HG03439 (cell line): ENCODE data around the gene THSD7A.
"Not testable (repeated sequence)": the region's sequence is repeated elsewhere in the genome, so short reads cannot be mapped to it uniquely, and the experiment has no call there.

Source experiments
- ATAC-seq: cut with Tn5 transposase; IDR thresholded peaks from one replicate; pipeline ENCODE4 v1.9.1; 2021; ENCODE audit warnings: mild to moderate bottlenecking, moderate library complexity; ENCODE audit not compliant: unreplicated experiment

Gene THSD7A

GRCh38 chr7:11473220-11473619 is 358.8 kb downstream of the THSD7A start:
- no peak for ATAC-seq

DNA sequence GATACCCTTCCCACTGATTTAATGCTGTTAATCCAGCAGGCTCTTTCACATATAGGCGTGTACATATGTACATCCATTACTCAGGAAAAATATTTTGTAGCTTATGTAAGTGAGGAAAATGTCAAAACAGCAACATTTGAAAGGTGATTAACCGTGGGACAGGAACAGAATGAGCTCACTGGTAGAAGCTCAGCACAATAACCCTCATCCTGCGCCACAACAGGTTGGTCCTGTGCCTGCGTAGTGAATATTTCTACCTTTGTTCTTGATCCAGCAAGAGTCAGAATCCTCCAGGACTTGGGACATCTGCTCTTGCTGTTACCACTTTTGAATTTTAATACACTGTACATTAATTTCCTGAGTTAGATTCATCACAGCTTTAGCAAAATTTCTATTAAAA is 359.4 kb downstream of the THSD7A start:
- no peak for ATAC-seq

DNA sequence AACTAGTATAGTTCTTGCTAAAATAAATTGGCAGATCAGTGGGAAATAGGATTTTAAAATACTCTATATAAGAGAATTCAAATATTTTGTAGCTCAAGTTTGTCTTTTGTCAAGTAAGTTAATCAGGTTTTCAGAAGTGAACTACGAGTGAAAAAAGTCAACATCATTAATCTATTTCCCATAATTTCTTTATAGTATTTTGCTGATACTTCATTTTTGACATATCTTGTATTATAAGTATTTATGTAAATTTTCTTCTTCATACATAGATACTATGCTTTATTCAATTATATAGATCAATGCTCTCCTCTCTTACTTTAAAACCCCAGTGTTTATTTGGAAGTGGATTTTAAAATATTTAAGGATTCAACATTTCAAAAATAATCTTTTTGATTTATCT is 360.7 kb downstream of the THSD7A start:
- ATAC-seq = no peak

- no peak for ATAC-seq
These were observed 362.8 kb downstream of the THSD7A start for GRCh38 chr7:11469028-11469745.

DNA sequence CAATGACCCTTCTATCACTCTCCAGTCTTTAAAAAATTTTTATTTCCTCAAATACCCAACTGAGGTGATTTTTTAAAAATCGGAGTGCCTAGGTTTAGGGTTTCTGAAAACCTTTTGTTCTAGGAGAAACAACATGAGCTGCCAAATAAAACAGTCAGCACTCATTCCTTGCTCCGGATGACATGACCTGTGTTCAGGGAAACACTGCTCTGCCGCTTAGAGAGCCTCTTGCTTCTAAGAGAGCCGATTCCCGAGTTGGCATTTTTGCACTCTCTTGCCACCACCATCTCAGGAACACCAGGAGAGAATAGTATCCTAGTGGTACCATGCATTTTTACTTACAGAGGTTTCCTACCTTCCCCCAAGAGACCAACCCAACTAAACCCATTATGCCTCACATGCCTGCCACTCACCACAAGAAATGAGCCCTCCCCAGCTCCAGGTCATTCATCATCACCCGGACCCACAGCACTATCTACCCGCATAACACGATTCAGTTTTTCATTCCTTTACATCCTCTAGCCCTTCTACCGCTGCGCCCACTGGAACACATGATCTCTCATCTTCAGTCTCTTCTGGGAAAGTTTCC is 365.4 kb downstream of the THSD7A start:
- ATAC-seq = no peak

DNA sequence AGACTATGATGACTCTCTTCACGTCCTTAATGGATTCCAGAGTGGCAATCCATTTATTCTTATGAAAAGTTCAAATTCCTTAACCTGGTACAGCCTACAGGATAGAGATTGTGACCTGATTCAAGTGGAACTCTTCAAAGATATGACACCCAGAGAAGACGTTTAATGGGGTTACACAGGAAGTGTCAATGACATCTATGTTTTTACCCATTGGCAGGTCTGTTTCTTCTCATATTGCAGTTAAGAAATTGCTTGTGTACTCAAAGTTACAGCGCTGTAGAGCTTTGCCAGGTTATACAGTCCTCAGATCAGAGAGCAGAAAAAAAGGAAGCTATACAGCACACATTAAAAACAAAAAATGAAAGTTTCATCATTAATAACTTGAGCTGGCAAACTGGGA is 367.4 kb downstream of the THSD7A start:
- no peak for ATAC-seq

GRCh38 chr7:11461946-11462345 is 370.1 kb downstream of the THSD7A start:
- ATAC-seq = no peak

- no peak for ATAC-seq
These were observed 373.1 kb downstream of the THSD7A start for GRCh38 chr7:11458736-11459483.

DNA sequence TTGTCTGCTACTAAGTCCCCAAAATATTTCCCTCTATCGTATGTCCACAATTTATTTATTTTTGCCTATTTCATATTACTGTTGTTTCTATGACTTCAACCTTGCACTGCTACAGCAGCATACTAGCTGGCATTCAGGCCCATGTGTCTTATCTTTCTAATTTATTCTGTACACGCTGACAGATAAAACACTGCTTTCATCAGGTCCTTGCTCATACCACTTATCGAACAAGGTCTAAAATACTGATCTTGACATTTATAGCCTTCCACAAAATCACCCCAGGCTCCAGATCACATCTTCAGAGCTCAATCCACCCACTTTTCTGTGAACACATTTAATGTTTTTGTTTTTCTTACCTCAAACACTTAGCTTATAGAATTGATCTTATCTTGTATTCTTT is 374.6 kb downstream of the THSD7A start:
- ATAC-seq = no peak

DNA sequence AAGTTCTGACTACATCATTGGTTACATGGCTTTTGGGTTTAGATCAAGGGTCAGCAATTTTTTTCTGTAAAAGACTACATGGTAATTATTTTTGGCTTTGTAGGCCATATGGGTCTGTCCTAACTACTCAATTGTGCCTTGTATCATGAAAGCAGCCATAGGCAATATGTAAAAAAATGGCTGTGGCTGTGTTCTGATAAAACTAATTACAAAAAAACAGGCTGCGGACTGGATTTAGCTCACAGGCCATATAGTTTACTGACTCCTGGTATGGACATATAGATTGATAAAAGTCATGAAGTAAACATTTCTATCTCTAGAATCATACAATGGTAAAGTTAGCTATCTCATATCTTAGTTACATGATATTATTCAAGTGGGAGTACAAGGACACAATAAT is 375.4 kb downstream of the THSD7A start:
- no peak for ATAC-seq

DNA sequence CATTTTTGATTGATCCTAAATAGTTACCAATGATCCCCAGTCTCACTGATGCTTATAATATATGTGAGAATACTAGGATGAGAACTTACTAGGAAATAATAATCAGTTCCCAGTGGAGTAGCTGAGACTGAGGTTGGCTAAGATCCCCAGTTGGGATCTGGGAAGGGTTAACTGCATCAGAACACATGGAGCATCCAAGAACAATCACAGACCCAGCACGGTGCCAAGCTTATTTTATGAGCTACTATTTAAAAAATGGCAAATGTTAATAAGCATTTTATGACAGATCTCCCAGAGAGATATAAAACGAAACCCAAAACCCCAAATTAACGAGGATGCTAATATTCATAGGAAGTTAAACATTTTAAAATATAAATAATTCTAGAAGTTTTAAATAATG is 379.5 kb downstream of the THSD7A start:
- ATAC-seq = no peak

- no peak for ATAC-seq
These were observed 381.7 kb downstream of the THSD7A start for GRCh38 chr7:11450281-11450680.

- ATAC-seq = no peak
These were observed 382.7 kb downstream of the THSD7A start for GRCh38 chr7:11449316-11449715.

- no peak for ATAC-seq
These were observed 383.7 kb downstream of the THSD7A start for GRCh38 chr7:11448323-11448722.

DNA sequence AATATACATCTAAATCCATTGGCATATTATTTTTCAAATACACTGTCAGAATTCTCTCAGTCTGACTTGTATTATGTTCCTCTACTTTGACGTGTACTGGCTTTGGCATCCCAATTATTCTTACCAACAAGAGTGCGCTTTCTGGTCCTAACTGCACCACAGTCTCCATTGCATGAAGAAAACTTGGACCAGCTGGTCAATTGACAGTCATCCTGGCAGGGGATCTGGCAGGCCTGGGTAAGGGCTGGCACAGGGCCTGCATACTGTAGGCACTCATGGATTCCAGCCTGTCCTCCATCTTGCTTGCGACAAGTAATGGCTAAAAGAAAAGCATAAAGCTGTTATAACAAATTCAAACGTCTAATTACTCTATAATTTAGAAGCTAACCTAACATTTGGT is 384.9 kb downstream of the THSD7A start:
- no peak for ATAC-seq

GRCh38 chr7:11443934-11444333 is 388.1 kb downstream of the THSD7A start:
- ATAC-seq = not testable (repeated sequence)

DNA sequence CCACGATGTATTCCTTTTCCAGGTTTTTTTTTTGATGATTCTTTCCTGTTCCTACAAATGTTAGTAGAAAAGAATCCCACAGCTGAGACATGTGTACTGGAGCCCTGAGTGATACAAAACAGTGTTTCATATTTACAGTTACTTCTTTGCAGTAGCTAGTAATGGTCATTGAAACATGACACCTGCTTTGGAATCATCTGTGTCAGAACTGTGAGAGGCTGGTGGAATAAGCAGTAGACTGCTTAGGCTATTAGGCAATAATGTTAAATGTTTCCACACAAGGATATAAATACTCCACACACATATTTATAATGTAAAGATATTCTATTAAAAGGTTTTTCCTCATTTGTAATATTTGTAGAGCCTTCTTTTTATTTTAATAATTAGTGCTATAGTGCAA is 394.0 kb downstream of the THSD7A start:
- ATAC-seq = no peak

- ATAC-seq = no peak
These were observed 395.0 kb downstream of the THSD7A start for GRCh38 chr7:11436773-11437524.

GRCh38 chr7:11436316-11436715 is 395.7 kb downstream of the THSD7A start:
- no peak for ATAC-seq

- ATAC-seq = no peak
These were observed 397.6 kb downstream of the THSD7A start for GRCh38 chr7:11434366-11434765.

- no peak for ATAC-seq
These were observed 401.2 kb downstream of the THSD7A start for GRCh38 chr7:11430841-11431240.
